Hematopoietic multipotent progenitor cell treated with erythropoietin and hydrocortisone succinate and interleukin-3 and kit ligand, for 15 days (in vitro differentiated cells): ENCODE measurements around the gene CFAP126.
"Not testable (repeated sequence)": the region's sequence is repeated elsewhere in the genome, so short reads cannot be mapped to it uniquely, and the experiment has no call there.

ENCODE experiments used
- DNase-seq: peaks from one replicate; pipeline ENCODE4 v3.0.0-alpha.2; 2015; ENCODE audit warnings: low spot score

CFAP126 gene

GRCh38 chr1:161381707-161382106, 14.0 kb upstream of the CFAP126 start:
- DNase-seq = no peak

GRCh38 chr1:161379071-161379470, 11.4 kb upstream of the CFAP126 start:
- DNase-seq = no peak

- DNase-seq = no peak
These were observed 10.3 kb upstream of the CFAP126 start for GRCh38 chr1:161378014-161378413.

- DNase-seq = no peak
These were observed 6.7 kb upstream of the CFAP126 start for GRCh38 chr1:161374373-161374772.

- no peak for DNase-seq
These were observed 5.8 kb upstream of the CFAP126 start for GRCh38 chr1:161373442-161373841.

- DNase-seq = no peak
These were observed 2.5 kb downstream of the CFAP126 start for GRCh38 chr1:161365207-161365606.

- no peak for DNase-seq
These were observed 3.3 kb downstream of the CFAP126 start for GRCh38 chr1:161364332-161364731.

- DNase-seq = no peak
These were observed 8.4 kb downstream of the CFAP126 start for GRCh38 chr1:161359291-161359690.

- DNase-seq = no peak
These were observed 10.6 kb downstream of the CFAP126 start for GRCh38 chr1:161357073-161357472.

- DNase-seq = no peak
These were observed 16.2 kb downstream of the CFAP126 start for GRCh38 chr1:161351482-161351881.

GRCh38 chr1:161350671-161351070, 17.0 kb downstream of the CFAP126 start:
- DNase-seq = no peak

GRCh38 chr1:161342821-161343220, 24.9 kb downstream of the CFAP126 start:
- DNase-seq = no peak

GRCh38 chr1:161342177-161342576, 25.5 kb downstream of the CFAP126 start:
- DNase-seq = no peak

GRCh38 chr1:161335796-161336195, 31.9 kb downstream of the CFAP126 start:
- no peak for DNase-seq

- no peak for DNase-seq
These were observed 34.5 kb downstream of the CFAP126 start for GRCh38 chr1:161333166-161333565.

- no peak for DNase-seq
These were observed 37.3 kb downstream of the CFAP126 start for GRCh38 chr1:161330346-161330745.

GRCh38 chr1:161324020-161324419, 43.7 kb downstream of the CFAP126 start:
- no peak for DNase-seq

GRCh38 chr1:161315841-161316674, 51.6 kb downstream of the CFAP126 start:
- DNase-seq = not testable (repeated sequence)
